Measurements from ENCODE around the gene COPA. TPM values are rescaled to one million over a fixed set of nuclear protein-coding genes. Genes with fewer than 3 reads are reported as not detected.

Gene COPA
- total RNA-seq, result 332 and 481 TPM in 2 replicates

DNA sequence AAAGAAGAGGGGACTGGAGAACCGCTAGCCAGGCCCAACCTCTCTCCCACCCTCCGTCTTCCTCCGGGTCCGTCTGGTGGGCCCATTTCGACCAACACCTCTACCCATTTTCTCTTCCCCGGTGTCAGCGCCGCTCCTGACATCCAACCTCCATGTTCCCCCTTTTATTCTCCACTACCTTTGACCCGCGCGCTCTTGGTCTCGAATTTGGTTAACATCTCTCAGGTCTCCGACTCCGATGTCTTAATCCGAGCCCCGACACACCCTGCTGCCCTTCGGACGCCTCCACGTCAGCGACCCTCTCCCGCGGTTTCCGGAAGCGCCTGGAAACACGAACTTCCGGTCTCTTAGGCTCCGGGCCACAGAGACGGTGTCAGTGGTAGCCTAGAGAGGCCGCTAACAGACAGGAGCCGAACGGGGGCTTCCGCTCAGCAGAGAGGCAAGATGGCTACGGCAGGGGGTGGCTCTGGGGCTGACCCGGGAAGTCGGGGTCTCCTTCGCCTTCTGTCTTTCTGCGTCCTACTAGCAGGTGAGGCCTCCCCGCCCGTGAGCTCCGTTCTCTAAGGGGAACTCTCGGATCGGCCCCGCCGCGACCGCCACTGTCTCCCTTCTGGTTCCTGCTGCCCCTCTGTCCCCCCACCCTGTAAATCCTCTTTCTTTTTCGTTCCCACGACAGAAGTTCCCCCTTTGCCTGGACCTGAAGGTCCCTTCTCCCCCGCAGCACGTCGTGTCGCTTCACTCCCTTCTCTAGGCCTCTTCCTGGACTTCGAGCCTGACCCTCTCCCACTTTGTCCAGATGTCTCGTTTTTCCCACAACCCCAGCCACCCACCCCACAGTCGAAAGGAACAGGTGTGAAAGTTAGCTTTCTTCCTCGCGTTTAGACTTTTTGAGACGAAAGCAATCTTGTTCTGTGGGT is at the start of gene COPA, which contains the start of gene NCSTN:
COPA (minus strand) TSS at position 298 of the 917 bp plus-strand sequence; CDS start at position 218, 80 bp downstream.
NCSTN (plus strand) TSS at position 431 of the 917 bp plus-strand sequence; CDS start at position 445, 14 bp downstream.

DNA sequence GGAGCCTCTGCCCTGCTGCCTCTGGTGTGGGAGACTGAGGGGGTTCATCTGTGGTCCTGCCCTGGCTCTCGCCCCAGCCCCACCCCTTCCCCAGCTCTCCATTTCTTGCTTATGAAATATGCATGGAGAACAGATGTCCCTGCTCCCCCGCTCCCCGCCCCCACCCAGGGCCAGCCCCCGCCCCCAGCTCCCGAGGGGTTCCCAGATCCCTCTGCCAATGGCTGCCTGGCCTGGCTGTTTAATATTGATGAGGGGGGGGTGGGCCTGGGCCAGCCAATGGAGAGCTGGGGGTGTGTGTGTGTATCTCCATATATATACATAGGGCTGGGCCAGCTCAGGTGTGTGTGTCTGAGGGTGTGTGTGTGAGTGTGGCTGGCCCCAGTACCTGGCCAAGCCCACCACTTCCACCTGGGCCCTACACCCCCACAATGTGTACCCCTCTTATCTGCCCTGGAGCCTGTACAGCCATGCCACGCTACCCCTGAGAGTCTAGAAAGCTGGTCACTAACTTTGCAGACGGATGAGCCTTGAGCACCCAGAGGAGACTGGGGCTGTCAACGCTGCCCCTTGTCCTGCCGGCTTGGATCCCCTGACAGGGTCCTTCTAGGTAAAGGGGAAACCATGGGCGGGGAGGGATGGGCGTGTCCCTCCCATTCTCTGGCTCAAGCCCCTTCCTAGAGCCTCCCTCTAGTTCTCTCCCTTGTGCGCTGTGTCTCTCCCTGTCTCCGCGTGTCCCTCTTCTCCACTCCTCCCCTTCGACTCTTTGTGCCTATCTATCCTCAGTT is 23.9 kb upstream of the COPA start, which contains the start of gene NHLH1:
NHLH1 (plus strand) TSS at position 341 of the 785 bp plus-strand sequence. CDS start 3,661 bp downstream, outside the sequence.

DNA sequence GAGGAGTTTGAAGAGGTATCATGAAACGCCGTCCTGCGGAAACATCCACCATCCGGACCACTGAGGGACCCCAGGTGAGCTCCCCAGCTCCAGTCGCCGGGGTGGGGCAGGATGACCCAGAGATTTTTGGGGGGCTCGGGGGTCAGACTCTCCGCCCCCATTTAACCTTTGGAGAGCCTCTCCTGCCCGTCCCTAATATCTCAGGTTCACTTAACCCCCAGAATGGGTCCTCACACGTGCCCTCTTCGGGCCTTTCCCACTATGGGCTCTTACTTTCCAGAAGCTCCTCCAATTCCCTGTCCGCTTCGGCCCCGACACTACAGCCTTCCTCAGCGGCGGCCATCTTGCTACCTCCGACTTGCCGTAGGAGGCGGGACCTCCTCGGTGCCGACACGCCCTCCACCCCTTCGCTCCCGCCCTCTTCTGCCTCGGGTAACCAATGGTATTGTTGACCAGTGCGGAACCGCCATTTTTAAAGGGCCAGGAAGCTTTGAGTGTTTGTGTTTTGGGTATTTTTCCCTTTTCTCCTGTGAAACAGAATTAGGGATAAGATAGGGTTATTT is 58.2 kb downstream of the COPA start, which contains the start of gene PEX19:
PEX19 (minus strand) TSS at position 352 of the 563 bp plus-strand sequence; CDS start at position 343, 9 bp downstream.

DNA sequence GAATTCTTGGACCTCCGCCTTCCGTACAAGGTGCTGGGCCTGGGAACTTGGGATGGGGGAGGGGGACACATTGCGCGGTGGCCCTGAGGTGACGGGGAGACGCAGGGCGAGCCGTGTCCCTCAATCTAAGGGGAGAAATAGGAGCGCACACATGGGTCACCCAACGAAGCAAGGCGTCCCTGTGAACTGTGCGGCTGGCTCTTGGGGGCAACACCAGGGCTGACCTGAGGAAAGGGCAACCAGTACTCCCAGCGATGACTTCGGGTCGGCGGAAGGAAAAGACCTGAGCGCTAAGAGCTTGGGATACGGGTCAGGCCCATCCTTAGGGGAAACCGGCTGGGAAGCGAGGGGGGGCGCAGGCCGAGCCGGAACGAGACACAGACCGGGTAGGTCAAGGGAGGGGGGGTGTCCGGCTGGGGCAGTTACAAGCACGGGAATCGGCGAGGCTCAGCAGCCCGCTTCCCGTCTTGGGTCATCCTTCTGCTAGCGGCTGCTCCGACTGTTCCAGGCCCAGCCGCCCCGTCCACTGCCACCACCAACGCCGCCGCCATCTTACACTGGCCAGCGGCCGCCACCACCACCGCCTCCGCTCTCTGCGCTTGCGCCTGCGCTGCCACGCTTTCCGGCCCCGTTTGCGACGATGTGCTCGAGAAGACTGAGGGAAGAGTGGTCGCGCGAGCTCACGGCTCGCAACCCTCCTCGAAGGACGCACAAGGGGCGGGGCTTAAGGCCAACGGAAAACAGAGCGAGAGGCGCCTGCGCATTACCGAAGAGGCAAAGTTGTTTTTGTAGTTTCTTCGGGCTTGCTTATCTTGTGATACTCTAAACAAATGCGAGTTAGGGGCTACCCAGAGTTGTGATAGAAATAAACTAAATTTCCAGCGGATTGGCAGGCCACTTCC is 80.9 kb downstream of the COPA start, which contains the start of gene DCAF8:
DCAF8 (minus strand) TSS at position 657 of the 902 bp plus-strand sequence. CDS start 18,541 bp downstream, outside the sequence.

Small RNA genes within 50 kb of the gene (small RNA-seq; reads per million reads assigned to genes)
- gene RF00019 (ENCODE audit: low replicate concordance), result not detected
- not detected for gene RNU4-42P (ENCODE audit: low replicate concordance)

Other genes with a start within 250 kb of the COPA start
- gene IGSF8, start 244.6 kb downstream of the COPA start, total RNA-seq, result 18.6 and 24.9 TPM in 2 replicates
- gene ATP1A2, start 227.5 kb downstream of the COPA start, total RNA-seq, result under 0.01 TPM in 1 of 2 replicates, not detected in the other
- not detected in 2 replicates for gene ATP1A4, start 191.6 kb downstream of the COPA start, total RNA-seq
- gene CASQ1, start 152.7 kb downstream of the COPA start, total RNA-seq, result 0.14 TPM in 1 of 2 replicates, not detected in the other
- gene PEA15, start 137.9 kb downstream of the COPA start, total RNA-seq, result 133 and 148 TPM in 2 replicates
- 76.8 and 76.9 TPM in 2 replicates for gene DCAF8, start 80.7 kb downstream of the COPA start, total RNA-seq
- 24.9 and 48.8 TPM in 2 replicates for gene PEX19, start 58.1 kb downstream of the COPA start, total RNA-seq
- 99.5 and 153 TPM in 2 replicates for gene NCSTN, start 133 bp upstream of the COPA start, total RNA-seq
- gene NHLH1, start 23.8 kb upstream of the COPA start, total RNA-seq, result under 0.01 and 0.14 TPM in 2 replicates
- gene VANGL2, start 57.3 kb upstream of the COPA start, total RNA-seq, result not detected in 2 replicates
- gene SLAMF6, start 180.0 kb upstream of the COPA start, total RNA-seq, result not detected in 2 replicates
- 0.14 TPM in 1 of 2 replicates, not detected in the other for gene CD84, start 236.2 kb upstream of the COPA start, total RNA-seq